Measurements from ENCODE around the gene CAMK2N2.

Gene CAMK2N2

GRCh38 chr3:184240384-184241140 is 20.8 kb downstream of the CAMK2N2 start:
- no peak for DNase-seq (ENCODE audit: low spot score)

- no peak for DNase-seq (ENCODE audit: low spot score)
These were observed 21.6 kb downstream of the CAMK2N2 start for GRCh38 chr3:184239708-184240107.

GRCh38 chr3:184239221-184239620 is 22.1 kb downstream of the CAMK2N2 start:
- DNase-seq (ENCODE audit: low spot score), result no peak

- no peak for DNase-seq (ENCODE audit: low spot score)
These were observed 23.0 kb downstream of the CAMK2N2 start for GRCh38 chr3:184238246-184238818.

GRCh38 chr3:184237807-184238206 is 23.5 kb downstream of the CAMK2N2 start:
- DNase-seq (ENCODE audit: low spot score), result no peak

GRCh38 chr3:184237211-184237610 is 24.1 kb downstream of the CAMK2N2 start:
- no peak for DNase-seq (ENCODE audit: low spot score)

GRCh38 chr3:184236636-184237035 is 24.7 kb downstream of the CAMK2N2 start:
- DNase-seq (ENCODE audit: low spot score), result no peak

GRCh38 chr3:184236033-184236410 is 25.3 kb downstream of the CAMK2N2 start:
- no peak for DNase-seq (ENCODE audit: low spot score)

GRCh38 chr3:184235381-184236032 is 25.8 kb downstream of the CAMK2N2 start:
- no peak for DNase-seq (ENCODE audit: low spot score)

- DNase-seq (ENCODE audit: low spot score), result no peak
These were observed 26.5 kb downstream of the CAMK2N2 start for GRCh38 chr3:184234671-184235380.

- DNase-seq (ENCODE audit: low spot score), result no peak
These were observed 27.1 kb downstream of the CAMK2N2 start for GRCh38 chr3:184234224-184234623.

- DNase-seq (ENCODE audit: low spot score), result no peak
These were observed 28.1 kb downstream of the CAMK2N2 start for GRCh38 chr3:184233127-184233843.

- DNase-seq (ENCODE audit: low spot score), result no peak
These were observed 29.7 kb downstream of the CAMK2N2 start for GRCh38 chr3:184231671-184232070.

GRCh38 chr3:184230603-184231528 is 30.5 kb downstream of the CAMK2N2 start:
- no peak for DNase-seq (ENCODE audit: low spot score)

- no peak for DNase-seq (ENCODE audit: low spot score)
These were observed 31.2 kb downstream of the CAMK2N2 start for GRCh38 chr3:184230081-184230602.

GRCh38 chr3:184229394-184230080 is 31.8 kb downstream of the CAMK2N2 start, which contains the start of gene VWA5B2:
TSS of gene VWA5B2 (plus strand) at chr3:184229585. CDS start at chr3:184230529, 944 bp downstream.
- peak; percentile 68 for DNase-seq (ENCODE audit: low spot score)

GRCh38 chr3:184228376-184229137 is 32.8 kb downstream of the CAMK2N2 start:
- no peak for DNase-seq (ENCODE audit: low spot score)

GRCh38 chr3:184227481-184227935 is 33.8 kb downstream of the CAMK2N2 start:
- DNase-seq (ENCODE audit: low spot score), result peak; percentile 55

GRCh38 chr3:184223946-184224345 is 37.4 kb downstream of the CAMK2N2 start:
- no peak for DNase-seq (ENCODE audit: low spot score)

Measured in CD4-positive, alpha-beta T cell treated with Interleukin-15 for 4 hours (primary cell).